H54 (cell line): ENCODE measurements around the gene WDR74.

Experiments used
- DNase-seq: peaks from one replicate; pipeline ENCODE4 v3.0.0; 2011; ENCODE audit warnings: low spot score, mixed read lengths; ENCODE audit not compliant: insufficient read length
- FAIRE-seq: peaks from 3 replicates; lab custom pipeline; 2011; peaks lifted over from hg19 to GRCh38; lab: Jason Lieb, UNC
- POLR2A ChIP-seq: IDR thresholded peaks from 2 replicates; pipeline ENCODE4 v1.6.1; 2011; ENCODE audit warnings: low read depth, mild to moderate bottlenecking, low read length

Gene WDR74

DNA sequence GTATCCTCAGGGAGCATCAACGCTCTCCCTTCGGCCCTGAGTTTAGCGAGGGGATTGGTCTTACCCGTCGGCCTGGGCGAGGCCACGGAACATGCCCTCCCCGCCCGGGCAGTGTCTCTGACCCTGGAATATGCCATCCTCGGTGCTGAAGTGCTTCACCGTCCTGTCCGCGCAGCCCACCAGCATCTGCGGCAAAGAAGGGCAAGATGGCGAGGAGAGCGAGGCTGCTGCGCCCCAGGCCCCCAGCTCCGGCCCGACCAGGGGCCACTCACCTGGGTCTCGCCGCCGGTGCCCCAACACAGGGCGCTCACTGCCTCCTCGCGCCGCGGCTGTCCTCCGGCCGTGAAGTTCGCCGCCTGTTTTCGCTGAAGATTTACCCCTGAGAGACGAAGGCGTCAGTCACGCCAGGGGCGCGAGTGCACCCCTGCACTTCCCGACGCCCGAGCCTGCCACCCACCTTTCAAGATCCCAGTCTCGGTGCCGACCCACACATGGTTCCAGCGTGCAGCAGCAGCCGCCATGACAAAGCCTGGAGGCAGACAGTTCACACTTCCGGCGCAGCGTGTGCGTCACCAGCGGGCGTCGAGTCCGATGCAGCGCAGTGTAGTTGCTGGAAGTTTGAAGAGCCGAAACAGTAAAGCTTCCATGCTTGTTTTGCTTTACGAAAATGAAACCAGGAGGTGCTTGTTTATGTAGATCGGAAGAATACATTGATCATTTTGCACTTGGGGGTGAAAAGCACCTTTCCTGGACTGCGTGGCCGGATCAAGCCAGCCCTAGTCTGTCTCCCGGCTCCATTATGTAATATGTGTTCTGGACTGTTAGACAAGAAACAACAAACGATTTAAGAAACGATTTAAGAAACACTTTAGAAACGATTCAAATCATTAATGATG, at the start of gene WDR74:
Gene WDR74, minus strand, starts transcription at position 541 of the 896 bp plus-strand sequence. Its CDS starts 20 bp downstream, at position 521.
- TF ChIP-seq POLR2A = peak; percentile 95
- DNase-seq (peak; percentile 71), FAIRE-seq (no peak)

DNA sequence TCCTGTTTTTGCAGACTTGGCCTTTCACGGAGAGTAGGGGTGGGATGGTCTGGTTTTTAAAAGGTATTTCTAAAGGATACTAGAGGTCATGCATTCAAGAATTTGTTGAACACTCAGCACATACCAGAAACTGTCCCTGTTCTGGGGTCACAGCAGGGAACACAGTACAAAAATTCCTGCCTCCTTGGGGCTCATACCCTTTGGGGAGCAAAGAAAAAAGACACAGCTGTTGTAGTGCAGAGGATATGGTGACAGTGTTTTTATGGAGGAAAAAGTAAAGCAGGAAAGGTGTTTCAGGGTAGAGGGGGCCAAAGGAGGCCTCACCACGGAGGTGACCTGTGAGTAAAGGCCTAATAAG, 49.7 kb upstream of the WDR74 start:
- TF ChIP-seq POLR2A = no peak
- DNase-seq = no peak
- FAIRE-seq = no peak

DNA sequence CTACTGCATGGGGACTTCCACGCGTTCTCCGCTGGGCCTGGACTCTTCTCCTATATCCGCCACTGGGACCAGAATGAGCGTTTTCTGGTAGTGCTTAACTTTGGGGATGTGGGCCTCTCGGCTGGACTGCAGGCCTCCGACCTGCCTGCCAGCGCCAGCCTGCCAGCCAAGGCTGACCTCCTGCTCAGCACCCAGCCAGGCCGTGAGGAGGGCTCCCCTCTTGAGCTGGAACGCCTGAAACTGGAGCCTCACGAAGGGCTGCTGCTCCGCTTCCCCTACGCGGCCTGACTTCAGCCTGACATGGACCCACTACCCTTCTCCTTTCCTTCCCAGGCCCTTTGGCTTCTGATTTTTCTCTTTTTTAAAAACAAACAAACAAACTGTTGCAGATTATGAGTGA, 49.0 kb upstream of the WDR74 start:
- TF ChIP-seq POLR2A = no peak
- DNase-seq = no peak
- FAIRE-seq = no peak

DNA sequence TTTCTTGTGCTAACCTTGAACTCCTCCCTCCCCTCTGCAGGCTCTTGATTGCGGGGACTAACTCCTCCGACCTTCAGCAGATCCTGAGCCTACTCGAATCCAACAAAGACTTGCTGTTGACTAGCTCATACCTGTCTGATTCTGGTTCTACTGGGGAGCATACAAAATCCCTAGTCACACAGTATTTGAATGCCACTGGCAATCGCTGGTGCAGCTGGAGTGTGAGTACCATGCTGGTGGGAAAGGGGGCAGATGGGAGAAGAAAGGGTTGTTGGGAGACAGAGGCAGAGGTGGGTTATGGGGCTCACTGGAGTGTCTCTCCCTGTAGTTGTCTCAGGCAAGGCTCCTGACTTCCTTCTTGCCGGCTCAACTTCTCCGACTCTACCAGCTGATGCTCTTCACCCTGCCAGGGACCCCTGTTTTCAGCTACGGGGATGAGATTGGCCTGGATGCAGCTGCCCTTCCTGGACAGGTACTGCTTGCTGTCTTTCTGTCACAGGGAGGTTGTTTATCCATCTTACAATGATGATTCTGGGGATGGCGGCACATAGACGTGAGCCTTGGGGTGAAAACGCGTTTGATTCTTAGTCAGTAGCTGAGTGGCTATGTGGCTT, 45.9 kb upstream of the WDR74 start:
- DNase-seq (no peak), FAIRE-seq (no peak)
- TF ChIP-seq POLR2A = no peak

DNA sequence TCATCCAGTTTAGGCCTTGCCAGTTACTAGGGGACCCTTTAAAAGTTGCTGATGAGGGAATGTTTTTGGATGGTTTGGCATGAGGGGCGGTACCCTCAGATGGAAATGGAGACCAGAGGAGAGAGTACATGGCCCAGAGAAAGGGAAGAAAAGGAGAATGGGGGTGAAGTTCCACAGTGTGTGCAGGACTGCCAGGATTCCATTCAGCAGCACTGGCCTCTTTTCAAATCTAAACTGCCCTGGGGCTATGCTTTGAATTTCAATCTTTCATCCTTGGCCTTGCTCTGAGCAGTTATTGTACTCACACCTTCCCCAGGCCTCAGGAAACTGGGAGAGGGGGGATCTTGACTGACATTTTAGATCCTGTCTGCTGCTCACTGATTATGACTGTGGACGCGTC, 44.3 kb upstream of the WDR74 start:
- no peak for FAIRE-seq
- no peak for DNase-seq
- TF ChIP-seq POLR2A = no peak

DNA sequence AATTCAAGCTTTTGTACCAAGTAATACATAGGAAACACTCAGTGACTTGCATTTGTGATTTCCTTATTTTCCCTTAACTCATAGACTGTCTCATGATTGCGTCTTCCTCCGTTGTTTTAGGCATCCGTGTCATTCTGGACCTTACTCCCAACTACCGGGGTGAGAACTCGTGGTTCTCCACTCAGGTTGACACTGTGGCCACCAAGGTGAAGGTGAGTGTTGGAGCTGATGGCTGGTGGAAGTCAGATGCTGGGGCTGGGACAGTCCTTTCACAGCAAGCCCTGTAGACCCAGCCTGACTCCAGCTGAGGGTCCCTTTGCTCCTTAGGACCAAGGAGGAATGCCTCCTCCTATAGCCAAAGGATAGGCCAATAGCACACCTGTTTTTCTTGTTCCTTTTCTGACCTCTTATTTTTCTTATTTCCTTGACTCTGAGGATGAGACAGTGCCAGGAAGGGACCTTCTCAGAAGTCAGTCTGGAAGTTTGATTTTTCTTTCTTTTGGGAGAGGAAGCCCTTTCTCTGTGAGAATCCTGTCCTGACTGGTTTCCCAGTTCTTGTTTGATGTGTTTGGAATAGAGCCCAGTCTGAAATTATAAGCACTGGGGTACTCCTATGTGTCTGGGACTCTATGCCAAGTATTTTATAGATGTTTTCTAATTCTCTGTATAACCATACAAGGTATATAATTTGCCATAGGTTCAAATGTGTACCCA, 43.6 kb upstream of the WDR74 start:
- TF ChIP-seq POLR2A = no peak
- no peak for FAIRE-seq
- no peak for DNase-seq

DNA sequence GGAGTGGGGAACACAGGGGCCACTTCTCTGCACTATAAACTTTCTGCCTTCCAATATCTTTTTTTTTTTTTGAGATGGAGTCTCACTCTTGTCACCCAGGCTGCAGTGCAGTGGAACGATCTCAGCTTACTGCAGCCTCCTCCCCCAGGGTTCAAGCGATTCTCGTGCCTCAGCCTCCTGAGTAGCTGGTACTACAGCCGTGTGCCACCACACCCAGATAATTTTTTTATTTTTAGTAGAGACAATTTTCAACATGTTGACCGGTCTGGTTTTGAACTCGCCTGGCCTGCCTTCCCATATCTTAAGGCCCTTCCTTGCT, 43.0 kb upstream of the WDR74 start:
- TF ChIP-seq POLR2A = no peak
- FAIRE-seq = no peak
- no peak for DNase-seq

DNA sequence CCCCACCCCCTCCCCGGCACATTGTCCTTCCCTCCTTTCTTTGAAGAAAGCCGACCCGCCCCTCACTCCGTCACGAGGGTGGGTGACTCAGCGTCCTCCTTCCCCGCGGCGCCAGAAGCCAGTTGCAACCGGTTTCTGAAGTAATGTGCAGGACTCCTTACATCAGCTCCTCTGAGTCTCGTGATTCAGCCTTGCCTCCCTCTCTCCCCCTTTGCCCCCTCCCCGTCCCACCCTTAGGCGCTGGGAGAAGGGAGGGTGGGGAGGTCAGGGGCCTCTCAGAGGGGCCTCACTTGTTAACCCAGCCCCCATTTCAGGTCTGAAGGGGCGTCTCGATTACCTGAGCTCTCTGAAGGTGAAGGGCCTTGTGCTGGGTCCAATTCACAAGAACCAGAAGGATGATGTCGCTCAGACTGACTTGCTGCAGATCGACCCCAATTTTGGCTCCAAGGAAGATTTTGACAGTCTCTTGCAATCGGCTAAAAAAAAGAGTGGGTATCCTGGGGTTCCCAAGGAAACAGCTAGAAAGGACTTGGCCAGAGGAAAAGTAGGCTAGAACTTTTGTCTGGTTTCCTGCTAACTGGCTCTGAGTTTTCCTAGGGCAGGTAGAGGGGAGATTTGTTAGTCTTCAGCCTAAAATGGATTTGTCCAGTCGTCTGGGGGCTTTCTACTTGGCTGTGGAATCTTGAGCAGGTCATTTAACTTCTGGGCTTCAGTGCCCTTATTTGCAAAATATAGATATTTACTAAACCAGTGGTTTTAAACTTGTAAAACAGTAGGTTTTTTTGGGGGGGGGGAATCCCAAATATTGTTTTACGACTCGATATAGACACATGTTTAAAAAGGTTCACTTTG, 42.4 kb upstream of the WDR74 start:
- peak; percentile 72 for DNase-seq
- peak; percentile 66 for TF ChIP-seq POLR2A
- no peak for FAIRE-seq

DNA sequence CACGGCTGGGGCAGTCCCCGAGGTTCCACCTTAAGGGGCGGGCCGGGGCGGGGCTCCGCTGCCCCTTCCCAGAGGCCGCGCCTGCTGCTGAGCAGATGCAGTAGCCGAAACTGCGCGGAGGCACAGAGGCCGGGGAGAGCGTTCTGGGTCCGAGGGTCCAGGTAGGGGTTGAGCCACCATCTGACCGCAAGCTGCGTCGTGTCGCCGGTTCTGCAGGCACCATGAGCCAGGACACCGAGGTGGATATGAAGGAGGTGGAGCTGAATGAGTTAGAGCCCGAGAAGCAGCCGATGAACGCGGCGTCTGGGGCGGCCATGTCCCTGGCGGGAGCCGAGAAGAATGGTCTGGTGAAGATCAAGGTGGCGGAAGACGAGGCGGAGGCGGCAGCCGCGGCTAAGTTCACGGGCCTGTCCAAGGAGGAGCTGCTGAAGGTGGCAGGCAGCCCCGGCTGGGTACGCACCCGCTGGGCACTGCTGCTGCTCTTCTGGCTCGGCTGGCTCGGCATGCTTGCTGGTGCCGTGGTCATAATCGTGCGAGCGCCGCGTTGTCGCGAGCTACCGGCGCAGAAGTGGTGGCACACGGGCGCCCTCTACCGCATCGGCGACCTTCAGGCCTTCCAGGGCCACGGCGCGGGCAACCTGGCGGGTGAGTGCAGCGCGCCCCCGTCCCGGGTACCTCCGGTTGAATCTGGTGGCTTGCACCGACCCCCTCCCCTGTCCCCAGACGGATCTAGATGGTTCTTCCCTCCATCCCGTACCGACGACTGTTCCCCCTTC, 41.6 kb upstream of the WDR74 start, which contains the start of gene SLC3A2:
Gene SLC3A2, plus strand, starts transcription at position 94 of the 776 bp plus-strand sequence. Its CDS starts 128 bp downstream, at position 222.
- TF ChIP-seq POLR2A = peak; percentile 99
- no peak for FAIRE-seq

DNA sequence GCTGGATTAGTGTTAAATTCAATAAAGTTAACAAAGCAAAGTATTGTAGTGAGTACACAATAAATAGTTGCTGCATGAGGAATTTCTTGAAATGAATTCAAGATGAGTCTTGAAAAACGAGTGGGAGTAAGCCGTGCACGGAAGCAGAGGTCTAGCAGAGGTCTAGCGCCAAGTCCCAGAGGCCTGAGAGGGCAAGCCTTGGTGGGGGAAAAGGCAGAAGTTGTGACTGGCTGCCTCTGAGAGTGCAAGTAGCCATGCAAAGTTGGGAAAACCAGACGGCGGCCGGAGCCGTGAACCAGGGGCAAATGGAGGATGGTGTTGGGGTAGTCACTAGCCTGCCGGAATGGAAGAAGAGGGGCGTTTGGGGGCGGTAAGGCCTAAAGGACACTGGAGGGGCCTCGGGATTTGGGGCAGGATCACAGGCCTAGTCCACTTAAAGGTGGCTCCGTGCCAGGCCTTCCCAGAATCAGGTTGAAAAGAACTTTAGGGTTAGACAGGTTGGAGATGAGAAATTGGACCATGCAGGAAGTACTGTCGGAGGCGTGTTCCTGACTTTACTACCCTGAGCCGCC, 40.9 kb upstream of the WDR74 start:
- no peak for DNase-seq

More for the DNA sequence above, 41.6 kb upstream of the WDR74 start, which contains the start of gene SLC3A2:
- peak; percentile 75 for DNase-seq

DNA sequence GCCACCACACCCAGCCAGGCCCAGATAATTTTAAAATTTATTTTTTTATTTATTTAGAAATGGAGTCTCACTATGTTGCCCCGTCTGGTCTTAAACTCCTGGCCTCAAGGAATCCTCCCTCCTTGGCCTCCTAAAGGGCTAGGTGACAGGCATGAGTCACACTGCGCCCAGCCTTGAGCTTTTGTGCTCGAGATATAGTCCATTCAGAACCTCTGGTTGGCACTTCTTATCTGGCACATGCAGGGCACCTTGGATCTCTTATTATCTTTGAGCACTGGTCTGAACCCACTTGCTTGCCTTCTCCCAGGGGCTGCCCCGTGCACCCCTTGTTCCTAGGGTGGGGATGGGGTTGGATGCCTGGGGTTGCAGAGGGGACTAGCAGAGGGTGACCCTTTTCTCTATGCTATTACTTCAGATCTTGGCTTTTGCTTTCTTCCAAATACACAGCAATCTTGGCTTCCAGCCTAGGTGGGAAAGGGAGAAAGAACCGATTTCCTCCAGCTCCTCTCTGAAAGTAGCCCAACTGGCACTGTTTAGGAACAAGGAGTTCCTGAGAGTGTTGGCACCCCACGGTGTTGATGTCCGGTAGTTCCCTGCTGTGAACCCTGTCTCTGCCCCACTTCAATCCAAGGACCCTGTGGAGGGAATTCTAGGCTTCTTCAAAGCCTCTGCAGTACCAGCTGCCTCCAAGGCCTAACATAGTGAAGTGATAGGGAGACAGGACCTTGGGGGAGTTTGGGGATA, 40.0 kb upstream of the WDR74 start:
- FAIRE-seq (no peak), DNase-seq (no peak)
- TF ChIP-seq POLR2A = no peak

More for the DNA sequence above, 40.9 kb upstream of the WDR74 start:
- no peak for TF ChIP-seq POLR2A
- no peak for FAIRE-seq
